ENCODE results near the gene CRYBB1. TPM values are rescaled to one million over a fixed set of nuclear protein-coding genes. Genes with fewer than 3 reads are reported as not detected.

The CRYBB1 gene
- polyA plus RNA-seq, 3 donors: 0.33 to 1.6 (median 0.78) TPM

DNA sequence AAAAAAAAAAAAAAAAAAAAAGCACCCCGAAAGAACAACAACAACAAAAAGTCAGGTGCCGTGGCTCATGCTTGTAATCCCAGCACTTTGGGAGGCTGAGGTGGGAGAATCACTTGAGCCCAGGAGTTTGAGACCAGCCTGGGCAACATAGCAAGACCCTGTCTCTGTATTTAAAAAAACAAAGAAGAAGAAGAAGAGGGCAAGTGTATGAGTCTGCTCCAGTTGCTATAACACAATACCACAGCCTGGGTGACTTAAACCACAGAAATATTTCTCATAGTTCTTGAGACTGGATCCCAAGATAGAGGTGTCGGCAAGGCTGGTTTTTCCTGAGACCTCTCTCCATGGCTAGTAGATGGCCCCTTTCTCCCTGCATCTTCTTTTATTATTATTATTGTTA is 16.4 kb upstream of the CRYBB1 start:
- H3K4me1 ChIP-seq (ENCODE audit: control insufficient read depth in 1 of 2, insufficient read depth in 2 of 2, low read length in 2 of 2): no peaks in the 10 kb centered on the region
- no peaks in the 10 kb centered on the region for H3K36me3 ChIP-seq (replicated peaks in 1 of 2; ENCODE audit: control insufficient read depth in 1 of 2, insufficient read depth in 2 of 2, low read length in 2 of 2)
- H3K4me1 Mint-ChIP-seq: no peaks in the 10 kb centered on the region
- no peak for DNase-seq
- no peak overlapping the region for H3K9ac ChIP-seq (ENCODE audit: insufficient read depth, low read length, poor library complexity, severe bottlenecking)
- H3K4me2 ChIP-seq (replicated peaks; ENCODE audit: extremely low read depth, low read length, poor library complexity, severe bottlenecking): no peak overlapping the region
- no peak for TF ChIP-seq CTCF (IDR thresholded peaks at IDR 0.05)
- no peaks in the 10 kb centered on the region for H3K36me3 Mint-ChIP-seq
- H2AFZ ChIP-seq (ENCODE audit: insufficient read depth, low read depth, low read length, poor library complexity, severe bottlenecking): no peak overlapping the region
- H3K27me3 Mint-ChIP-seq (ENCODE audit: low read depth in 3 of 3): peaks cover 1 to 6% (median 4%) of the 10 kb centered on the region in 3 donors
- H3K27ac Mint-ChIP-seq: no peak overlapping the region
- peaks cover 0 to 5% (median 2%) of the 10 kb centered on the region in 7 donors for H3K9me3 Mint-ChIP-seq
- no peaks in the 10 kb centered on the region for H3K79me2 ChIP-seq (ENCODE audit: insufficient read depth, low read length)
- H3K27ac ChIP-seq (ENCODE audit: low read depth in 1 of 2, low read length in 2 of 2): no peak overlapping the region
- WGBS (ENCODE audit: insufficient coverage): no CpG with 5 or more reads among the region's 3 CpGs
- no peaks in the 10 kb centered on the region for H3K27me3 ChIP-seq (ENCODE audit: control insufficient read depth in 2 of 2, insufficient read depth in 2 of 2, low read length in 2 of 2)
- H3K4me3 ChIP-seq (replicated peaks in 1 of 3; ENCODE audit: low read depth in 2 of 3, low read length in 3 of 3): no peak overlapping the region
- H3K4me3 Mint-ChIP-seq: no peak overlapping the region
- no peaks in the 10 kb centered on the region for H4K20me1 ChIP-seq (ENCODE audit: insufficient read depth, low read length)
- no peaks in the 10 kb centered on the region for H3K9me3 ChIP-seq (replicated peaks in 1 of 2; ENCODE audit: control insufficient read depth in 1 of 2, insufficient read depth in 1 of 2, low read length in 2 of 2)
- intact Hi-C loops (cut with micrococcal nuclease): no loop called here

DNA sequence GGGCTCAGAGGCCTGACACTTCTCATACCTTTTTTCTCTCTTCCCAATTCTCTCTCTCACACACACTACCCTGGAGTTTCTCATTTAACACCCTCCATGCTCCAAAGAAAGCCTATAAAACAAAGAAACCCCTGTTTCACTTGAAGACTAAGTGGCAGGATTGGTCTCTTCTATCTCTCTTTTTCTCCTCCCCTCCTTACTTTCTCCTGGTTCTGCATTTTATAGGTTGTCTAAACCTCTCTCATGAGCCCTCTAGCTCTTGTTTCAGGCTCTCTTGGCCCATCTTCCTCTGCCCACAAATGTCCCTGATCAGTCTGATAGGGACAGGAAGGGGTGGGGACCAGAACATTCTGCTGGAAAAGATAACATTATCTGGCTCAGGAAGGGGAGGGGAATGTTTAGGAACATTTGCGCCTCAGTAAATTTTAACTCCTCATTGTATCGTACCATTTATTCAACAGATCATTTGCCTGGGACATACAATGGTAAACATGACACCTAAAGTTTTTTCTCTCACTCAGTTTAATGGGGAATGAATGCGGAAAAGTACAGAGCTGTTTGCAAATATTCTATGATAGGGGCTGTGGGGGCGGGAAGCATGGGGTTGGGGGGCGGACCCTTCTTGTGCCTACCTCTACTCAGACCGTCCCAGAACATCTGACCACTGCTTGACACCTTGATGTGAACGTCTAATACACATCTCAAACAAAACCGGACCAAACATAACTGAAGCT is 14.8 kb upstream of the CRYBB1 start:
- Histone ChIP-seq H3K9me3 (replicated peaks in 1 of 2; ENCODE audit: control insufficient read depth in 1 of 2, insufficient read depth in 1 of 2, low read length in 2 of 2) (no peaks in the 10 kb centered on the region), H3K4me2 (replicated peaks; ENCODE audit: extremely low read depth, low read length, poor library complexity, severe bottlenecking) (no peak overlapping the region), H2AFZ (ENCODE audit: insufficient read depth, low read depth, low read length, poor library complexity, severe bottlenecking) (no peak overlapping the region), H3K27ac (ENCODE audit: low read depth in 1 of 2, low read length in 2 of 2) (no peak overlapping the region), H3K9ac (ENCODE audit: insufficient read depth, low read length, poor library complexity, severe bottlenecking) (no peak overlapping the region), H3K4me3 (replicated peaks in 1 of 3; ENCODE audit: low read depth in 2 of 3, low read length in 3 of 3) (no peak overlapping the region), H4K20me1 (ENCODE audit: insufficient read depth, low read length) (no peaks in the 10 kb centered on the region), H3K4me1 (ENCODE audit: control insufficient read depth in 1 of 2, insufficient read depth in 2 of 2, low read length in 2 of 2) (no peaks in the 10 kb centered on the region), H3K79me2 (ENCODE audit: insufficient read depth, low read length) (no peaks in the 10 kb centered on the region), H3K36me3 (replicated peaks in 1 of 2; ENCODE audit: control insufficient read depth in 1 of 2, insufficient read depth in 2 of 2, low read length in 2 of 2) (no peaks in the 10 kb centered on the region), H3K27me3 (ENCODE audit: control insufficient read depth in 2 of 2, insufficient read depth in 2 of 2, low read length in 2 of 2) (no peaks in the 10 kb centered on the region)
- Mint-ChIP-seq H3K27ac (no peak overlapping the region), H3K4me1 (no peaks in the 10 kb centered on the region), H3K27me3 (ENCODE audit: low read depth in 3 of 3) (peaks cover 1 to 6% (median 4%) of the 10 kb centered on the region in 3 donors), H3K9me3 (peaks cover 0 to 8% (median 3%) of the 10 kb centered on the region in 7 donors), H3K36me3 (no peaks in the 10 kb centered on the region), H3K4me3 (no peak overlapping the region)
- TF ChIP-seq CTCF (IDR thresholded peaks at IDR 0.05): no peak
- 46% methylated on average over 2 of the region's 8 CpGs for WGBS (ENCODE audit: insufficient coverage)
- intact Hi-C loops (cut with micrococcal nuclease): no loop called here
- no peak for DNase-seq

All from CD14-positive monocyte (primary cell).